MCF 10A (cell line): Measurements from ENCODE around the gene ZRSR2. TPM values are rescaled to one million over a fixed set of nuclear protein-coding genes. Genes with fewer than 3 reads are reported as not detected.

ENCODE experiments used
- BruUV-seq: library from RNA; stranded (reverse); fragments of 400-500 nt; replicated peaks from 2 replicates; lab custom pipeline; 2021; lab: Mats Ljungman, UMichigan
- CTCF ChIA-PET: fragments of 300-600 bp; sonication (Branson Sonifier 250); formaldehyde crosslinking; extraction: SDS; loops from one replicate; lab custom pipeline; 2021; ENCODE audit warnings: antibody characterized with exemption, inconsistent platforms; lab: Yijun Ruan, JAX
- POLR2A ChIA-PET: fragments of 300-600, 350-650 bp; sonication (Branson Sonifier 250); formaldehyde crosslinking; extraction: SDS; loops from one replicate; lab custom pipeline; 2020; ENCODE audit warnings: antibody characterized with exemption, inconsistent platforms; lab: Yijun Ruan, JAX
- DNase-seq: peaks from one replicate; pipeline ENCODE4 v3.0.0-alpha.2; 2018; ENCODE audit not compliant: unreplicated experiment
- H3K27ac Mint-ChIP-seq: one replicate; pipeline ENCODE4 v1.8.0; 2022; ENCODE audit warnings: mild to moderate bottlenecking, low read depth, mixed read lengths; ENCODE audit not compliant: unreplicated experiment
- H3K27me3 Mint-ChIP-seq: one replicate; pipeline ENCODE4 v1.8.0; 2022; ENCODE audit warnings: mixed read lengths; ENCODE audit not compliant: insufficient read depth, unreplicated experiment
- H3K36me3 Mint-ChIP-seq: one replicate; pipeline ENCODE4 v1.8.0; 2022; ENCODE audit warnings: mild to moderate bottlenecking, moderate library complexity, mixed read lengths; ENCODE audit not compliant: insufficient read depth, unreplicated experiment
- H3K4me1 Mint-ChIP-seq: one replicate; pipeline ENCODE4 v1.8.0; 2022; ENCODE audit warnings: mixed read lengths; ENCODE audit not compliant: insufficient read depth, unreplicated experiment
- H3K4me3 Mint-ChIP-seq: one replicate; pipeline ENCODE4 v1.8.0; 2022; ENCODE audit warnings: mild to moderate bottlenecking, moderate library complexity, mixed read lengths; ENCODE audit not compliant: unreplicated experiment
- H3K9me3 Mint-ChIP-seq: one replicate; pipeline ENCODE4 v1.8.0; 2022; ENCODE audit warnings: mixed read lengths; ENCODE audit not compliant: unreplicated experiment
- CTCF ChIP-seq: fragments of 200-600 bp; IDR thresholded peaks from one replicate; pipeline ENCODE4 v1.8.0; 2022; ENCODE audit warnings: antibody characterized with exemption, mild to moderate bottlenecking; ENCODE audit not compliant: unreplicated experiment
- intact Hi-C: fragments of 100-400 bp; cut with micrococcal nuclease; formaldehyde crosslinking; loops from 2 replicates; pipeline ENCODE4 v1.14.1; 2022
- total RNA-seq: library from RNA; stranded (reverse); gene quantifications from 2 replicates; pipeline ENCODE4 v1.2.3, GENCODE V29; 2022

ZRSR2 gene
- total RNA-seq, 1 experiment from 2014 or later = 20.3 TPM

DNA sequence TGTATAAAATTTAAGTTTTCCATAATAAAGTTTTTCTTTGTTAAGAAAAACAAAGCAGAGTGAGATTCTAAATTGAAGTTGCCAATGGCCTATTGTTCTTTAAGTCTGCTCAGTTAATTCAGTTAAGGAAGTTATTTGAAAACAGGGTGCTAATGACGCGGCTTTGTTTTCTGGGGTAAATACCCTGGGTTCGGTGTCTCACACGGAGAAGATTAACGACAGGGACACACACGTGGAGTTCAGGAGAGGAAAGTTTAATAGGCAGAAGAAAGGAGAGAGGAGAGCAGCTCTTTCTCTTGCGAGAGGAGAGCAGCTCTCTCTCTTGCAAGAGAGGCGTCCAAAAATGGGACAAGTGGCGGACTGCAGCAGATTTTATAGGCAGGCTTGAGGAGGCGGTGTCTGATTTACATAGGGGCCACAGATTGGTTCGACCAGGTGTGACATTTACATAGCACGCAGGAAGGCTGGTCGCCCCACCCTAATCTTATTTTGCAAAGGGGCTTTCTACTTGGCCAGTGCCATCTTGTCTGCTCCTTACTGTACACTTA, 42.6 kb upstream of the ZRSR2 start:
- CTCF ChIA-PET = interaction anchor here (0.7 to 1.5 kb wide), 2 partner anchors 14 to 271 kb away, joined by 4 to 6 read pairs; no protein-coding TSS in a partner anchor
- POLR2A ChIA-PET = no interaction called here
- Mint-ChIP-seq H3K4me3 (no peak overlapping the region), H3K36me3 (no peaks in the 10 kb centered on the region), H3K4me1 (peaks cover 22% of the 10 kb centered on the region), H3K27ac (no peak overlapping the region), H3K27me3 (no peaks in the 10 kb centered on the region), H3K9me3 (no peaks in the 10 kb centered on the region)
- no peak for TF ChIP-seq CTCF
- no TSS peak for BruUV-seq
- DNase-seq = no peak
- intact Hi-C loops = no loop called here

DNA sequence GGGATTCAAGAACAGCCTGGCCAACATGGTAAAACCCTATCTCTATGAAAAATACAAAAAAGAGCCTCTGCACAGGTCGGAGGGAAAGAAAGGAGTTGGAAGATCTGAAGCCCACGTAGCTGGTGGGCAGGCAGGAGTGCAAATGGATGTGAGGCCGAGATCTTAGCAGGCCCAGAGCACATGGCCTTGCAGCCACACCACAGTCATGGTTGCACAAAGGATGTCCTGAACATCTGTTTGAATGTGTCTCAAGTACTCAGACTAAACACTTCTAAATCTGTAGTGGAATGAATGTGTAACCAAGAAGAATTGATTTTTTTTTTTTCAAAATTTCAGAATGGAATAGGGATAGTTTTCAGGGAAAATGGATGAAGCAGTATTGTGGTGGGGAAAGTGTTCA, 41.4 kb upstream of the ZRSR2 start:
- Mint-ChIP-seq H3K27me3 (no peaks in the 10 kb centered on the region), H3K9me3 (no peaks in the 10 kb centered on the region), H3K4me3 (no peak overlapping the region), H3K27ac (peak overlapping the region; percentile 6), H3K36me3 (no peaks in the 10 kb centered on the region), H3K4me1 (peaks cover 16% of the 10 kb centered on the region)
- ChIA-PET CTCF (interaction anchor here (0.6 to 1.5 kb wide), 4 partner anchors 11 to 61 kb away, joined by 3 to 7 read pairs (median 6); no protein-coding TSS in a partner anchor), POLR2A (interaction anchor here (0.7 to 1.0 kb wide), 3 partner anchors 9 to 818 kb away, joined by 3 read pairs; partner anchors contain the start of gene CA5B)
- TF ChIP-seq CTCF = no peak
- BruUV-seq = no TSS peak
- intact Hi-C loops = no loop called here
- DNase-seq = no peak

GRCh38 chrX:15749642-15750610, 40.4 kb upstream of the ZRSR2 start:
- intact Hi-C loops = no loop called here
- POLR2A ChIA-PET = interaction anchor here (0.7 to 1.0 kb wide), 5 partner anchors 10 to 816 kb away, joined by 3 to 6 read pairs (median 3); partner anchors contain the start of gene CA5B
- CTCF ChIA-PET = interaction anchor here (0.6 to 1.5 kb wide), 5 partner anchors 10 to 375 kb away, joined by 3 to 7 read pairs (median 5); no protein-coding TSS in a partner anchor
- H3K4me3 Mint-ChIP-seq = no peak overlapping the region
- H3K4me1 Mint-ChIP-seq = peaks cover 9% of the 10 kb centered on the region
- no peak for TF ChIP-seq CTCF
- no TSS peak for BruUV-seq
- DNase-seq = no peak
- H3K27ac Mint-ChIP-seq = peak overlapping the region; percentile 6
- H3K27me3 Mint-ChIP-seq = no peaks in the 10 kb centered on the region
- no peaks in the 10 kb centered on the region for H3K9me3 Mint-ChIP-seq
- H3K36me3 Mint-ChIP-seq = no peaks in the 10 kb centered on the region
